GM12878 (cell line): ENCODE measurements around the gene SYT8. TPM values are rescaled to one million over a fixed set of nuclear protein-coding genes. Genes with fewer than 3 reads are reported as not detected.

Source experiments
- ATAC-seq: fragments of 200-7000 bp; cut with Tn5 transposase; 3 replicates; pipeline ENCODE4 v1.9.1; 2020; ENCODE audit warnings: mild to moderate bottlenecking, moderate library complexity
- BruUV-seq: library from RNA; stranded (reverse); fragments of 400-500 nt; replicated peaks from 2 replicates; lab custom pipeline; 2021; lab: Mats Ljungman, UMichigan
- CTCF ChIA-PET: fragments of 300-600 bp; sonication (Branson Sonifier 250); formaldehyde crosslinking; extraction: SDS; loops from one replicate; lab custom pipeline; 2021; ENCODE audit warnings: inconsistent platforms; lab: Yijun Ruan, JAX
- POLR2A ChIA-PET: fragments of 350-600 bp; formaldehyde crosslinking; extraction: SDS; loops from one replicate; lab custom pipeline; 2021; ENCODE audit warnings: inconsistent platforms; lab: Charles Lee
- RAD21 ChIA-PET: fragments of 300-600 bp; sonication (Branson Sonifier 250); formaldehyde crosslinking; loops from one replicate; lab custom pipeline; 2023; ENCODE audit warnings: antibody characterized with exemption; ENCODE audit not compliant: unreplicated experiment; lab: Charles Lee
- SMC1A ChIA-PET: fragments of 300-600 bp; sonication (Branson Sonifier 250); formaldehyde crosslinking; loops from one replicate; lab custom pipeline; 2023; ENCODE audit not compliant: unreplicated experiment, uncharacterized antibody; lab: Charles Lee
- DNase-seq: peaks from one replicate; pipeline ENCODE4 v3.0.0-alpha.2; 2011; ENCODE audit warnings: low read depth, low spot score
- FAIRE-seq: peaks from 3 replicates; lab custom pipeline; 2011; peaks lifted over from hg19 to GRCh38; lab: Jason Lieb, UNC
- H2AFZ ChIP-seq: 2 replicates; pipeline ENCODE4 v1.6.0; 2011; ENCODE audit warnings: low read depth, low read length, control low read depth; ENCODE audit not compliant: control insufficient read depth
- H3K27ac ChIP-seq: 2 replicates; pipeline ENCODE4 v1.5.1; 2011; ENCODE audit warnings: control low read depth; ENCODE audit not compliant: control insufficient read depth, insufficient read depth
- H3K27me3 ChIP-seq, 2 experiments: replicated peaks in 1 of 2; 2 replicates each; pipeline versions ENCODE4 v1.6.0 to v1.6.1; 2011; ENCODE audit warnings: low read length in 1 of 2; ENCODE audit not compliant: control insufficient read depth in 2 of 2, insufficient read depth in 2 of 2
- H3K36me3 ChIP-seq, 2 experiments: 2 replicates each; pipeline ENCODE4 v1.5.1; 2011; ENCODE audit warnings: low read length in 1 of 2; ENCODE audit not compliant: control insufficient read depth in 2 of 2, insufficient read depth in 2 of 2
- H3K4me1 ChIP-seq: 2 replicates; pipeline ENCODE4 v1.6.1; 2011; ENCODE audit warnings: mild to moderate bottlenecking, low read length, moderate library complexity, mixed read lengths; ENCODE audit not compliant: control insufficient read depth, insufficient read depth
- H3K4me2 ChIP-seq: 2 replicates; pipeline ENCODE4 v1.6.0; 2011; ENCODE audit warnings: control low read depth; ENCODE audit not compliant: control insufficient read depth, insufficient read depth
- H3K4me3 ChIP-seq: fragments of 200-600 bp; sonication (generic); 2 replicates; pipeline ENCODE4 v1.5.1; 2016
- H3K79me2 ChIP-seq: 2 replicates; pipeline ENCODE4 v1.6.0; 2011; ENCODE audit warnings: low read length; ENCODE audit not compliant: control insufficient read depth, insufficient read depth
- H3K9ac ChIP-seq: 2 replicates; pipeline ENCODE4 v1.8.0; 2011; ENCODE audit warnings: low read length, control low read depth, mixed read lengths; ENCODE audit not compliant: control insufficient read depth, insufficient read depth
- H3K9me3 ChIP-seq: replicated peaks from 3 replicates; pipeline ENCODE4 v1.5.1; 2011; ENCODE audit warnings: mild to moderate bottlenecking, low read length; ENCODE audit not compliant: control insufficient read depth, insufficient read depth
- H4K20me1 ChIP-seq: 2 replicates; pipeline ENCODE4 v1.6.0; 2011; ENCODE audit not compliant: control insufficient read depth, insufficient read depth
- ASH2L ChIP-seq: fragments of 300-600, 200-600 bp; sonication (generic); IDR thresholded peaks from 2 replicates; pipeline ENCODE4 v1.6.1; 2017; ENCODE audit warnings: low read depth, mild to moderate bottlenecking, borderline replicate concordance
- E2F8 ChIP-seq: fragments of 450-650 bp; IDR thresholded peaks from 2 replicates; pipeline ENCODE4 v1.6.1; 2018; ENCODE audit warnings: mild to moderate bottlenecking, low read depth, moderate library complexity; ENCODE audit not compliant: partially characterized antibody
- IRF4 ChIP-seq: IDR thresholded peaks from 2 replicates; pipeline ENCODE4 v1.6.1; 2011; ENCODE audit warnings: low read depth, low read length
- NFXL1 ChIP-seq: fragments of 450-650 bp; IDR thresholded peaks from 2 replicates; pipeline ENCODE4 v1.6.1; 2017; ENCODE audit warnings: antibody characterized with exemption, mild to moderate bottlenecking, borderline replicate concordance
- NRF1 ChIP-seq: conservative IDR thresholded peaks from 2 replicates; pipeline ENCODE4 v1.6.1; 2011; ENCODE audit warnings: mild to moderate bottlenecking, low read depth, low read length, improper control_type of control experiment
- PML ChIP-seq: IDR thresholded peaks from 2 replicates; pipeline ENCODE4 v1.6.1; 2012; ENCODE audit warnings: low read length, inconsistent platforms
- WGBS: methylation state at CpG from one replicate; pipeline ENCODE4 v1.1.6; 2016; ENCODE audit warnings: low lambda C conversion rate; ENCODE audit not compliant: insufficient replicate concordance, insufficient coverage; ENCODE audit errors: missing lambda C conversion rate; 5-methylcytosine and 5-hydroxymethylcytosine counted together
- in situ Hi-C: fragments of 300-500 bp; cut with MboI; formaldehyde crosslinking; loops from 9 replicates; pipeline ENCODE4 v1.14.3; 2018; ENCODE audit warnings: mixed read lengths
- intact Hi-C: fragments of 100-400 bp; cut with micrococcal nuclease; formaldehyde crosslinking; loops from one replicate; pipeline ENCODE4 v1.14.2; 2022; ENCODE audit not compliant: unreplicated experiment
- polyA plus RNA-seq, 11 experiments: library from polyadenylated mRNA; depleted of rRNA in 4 of 11; unstranded in 6 of 11; stranded (reverse) in 5 of 11; fragments of >200 nt; fragmentation: Nextera tagmentation in 4 of 11; fragmentation: Illumina TruSeq in 1 of 11; extraction: Ambion mirVana in 4 of 11; extraction: Trizol in 1 of 11; gene quantifications; 1 replicate in 1 of 11; 2 replicates in 10 of 11; pipeline versions ENCODE4 v1.2.1 to v1.2.3, GENCODE V29; 2011 to 2016; ENCODE audit warnings: inconsistent platforms in 2 of 11, missing spikeins in 2 of 11, low read depth in 1 of 11
- total RNA-seq, 4 experiments: library from RNA; depleted of rRNA in 3 of 4; stranded (reverse); fragments of >200 nt in 3 of 4; fragmentation: Illumina TruSeq in 1 of 4; extraction: Trizol in 1 of 4; gene quantifications; 2 replicates each; pipeline versions ENCODE4 v1.2.1 to v1.2.3, GENCODE V29; 2013 to 2021

Gene SYT8
- total and polyA plus RNA-seq, 10 of the 15 experiments (the other 5 are each of a cell fraction or from before 2014, with no cell fraction given): 0.44 TPM; not detected in 9

- TF ChIP-seq NFXL1 (no peak), NRF1 (no peak), PML (no peak), ASH2L (no peak)
These were observed 8.3 kb downstream of the SYT8 start (continued) for GRCh38 chr11:1843098-1843473.

- Histone ChIP-seq H3K4me1 (peaks cover 28% of the 10 kb centered on the region), H2AFZ (no peak overlapping the region), H3K27ac (no peak overlapping the region), H3K4me2 (no peak overlapping the region), H4K20me1 (no peaks in the 10 kb centered on the region), H3K9me3 (no peaks in the 10 kb centered on the region), H3K9ac (no peak overlapping the region), H3K4me3 (no peak overlapping the region), H3K27me3 (no peaks in the 10 kb centered on the region; a peak in 1 of 4 replicates), H3K36me3 (no peaks in the 10 kb centered on the region), H3K79me2 (no peaks in the 10 kb centered on the region)
- ChIA-PET SMC1A (no interaction called here), RAD21 (no interaction called here), POLR2A (no interaction called here), CTCF (interaction anchor here (0.9 kb wide), 1 partner anchor 39 kb away, joined by 3 read pairs; no protein-coding TSS in a partner anchor)
- FAIRE-seq (no peak), ATAC-seq (no peak), DNase-seq (no peak)
- intact Hi-C loops: no loop called here
- in situ Hi-C loops: no loop called here
- 83% methylated on average over 8 of the region's 8 CpGs for WGBS
- TF ChIP-seq E2F8 (no peak), IRF4 (no peak)
- no TSS peak for BruUV-seq
These were observed 9.0 kb downstream of the SYT8 start for GRCh38 chr11:1843796-1844195.
